GM18951 (cell line): Measurements from ENCODE around the gene VAV3.

ENCODE experiments used
- POLR2A ChIP-seq: IDR thresholded peaks from 4 replicates; pipeline ENCODE4 v1.6.1; 2011; ENCODE audit warnings: mild to moderate bottlenecking; ENCODE audit not compliant: insufficient read length, insufficient read depth; ENCODE audit errors: extremely low read depth
- in situ Hi-C: fragments of 300-500 bp; cut with MboI; formaldehyde crosslinking; loops from one replicate; pipeline ENCODE4 v1.12.0; 2022; ENCODE audit warnings: low sequenced_read_pairs, mixed read lengths, inconsistent platforms; ENCODE audit not compliant: unreplicated experiment

The VAV3 gene

GRCh38 chr1:107936498-107937481 is 28.2 kb downstream of the VAV3 start:
- TF ChIP-seq POLR2A: no peak
- in situ Hi-C loops: no loop called here

- in situ Hi-C loops: no loop called here
- TF ChIP-seq POLR2A: no peak
These were observed 29.4 kb downstream of the VAV3 start for GRCh38 chr1:107935396-107936064.

- TF ChIP-seq POLR2A: no peak
- in situ Hi-C loops: no loop called here
These were observed 30.4 kb downstream of the VAV3 start for GRCh38 chr1:107934578-107934977.

GRCh38 chr1:107933736-107934135 is 31.2 kb downstream of the VAV3 start:
- in situ Hi-C loops: no loop called here
- TF ChIP-seq POLR2A: no peak

- TF ChIP-seq POLR2A: no peak
- in situ Hi-C loops: no loop called here
These were observed 34.7 kb downstream of the VAV3 start for GRCh38 chr1:107930292-107930691.

- in situ Hi-C loops: no loop called here
- TF ChIP-seq POLR2A: no peak
These were observed 37.2 kb downstream of the VAV3 start for GRCh38 chr1:107927820-107928219.

- in situ Hi-C loops: no loop called here
- TF ChIP-seq POLR2A: no peak
These were observed 38.4 kb downstream of the VAV3 start for GRCh38 chr1:107926436-107927080.

GRCh38 chr1:107925565-107925964 is 39.4 kb downstream of the VAV3 start:
- TF ChIP-seq POLR2A: no peak
- in situ Hi-C loops: no loop called here

- in situ Hi-C loops: no loop called here
- no peak for TF ChIP-seq POLR2A
These were observed 44.0 kb downstream of the VAV3 start for GRCh38 chr1:107920999-107921398.

- in situ Hi-C loops: no loop called here
- TF ChIP-seq POLR2A: no peak
These were observed 44.4 kb downstream of the VAV3 start for GRCh38 chr1:107920561-107920960.

- TF ChIP-seq POLR2A: no peak
- in situ Hi-C loops: no loop called here
These were observed 45.0 kb downstream of the VAV3 start for GRCh38 chr1:107919953-107920352.

- in situ Hi-C loops: no loop called here
These were observed 50.7 kb downstream of the VAV3 start for GRCh38 chr1:107914119-107914765.

GRCh38 chr1:107912656-107913055 is 52.3 kb downstream of the VAV3 start:
- no peak for TF ChIP-seq POLR2A
- in situ Hi-C loops: no loop called here

More at GRCh38 chr1:107914119-107914765, 50.7 kb downstream of the VAV3 start:
- no peak for TF ChIP-seq POLR2A
